Aortic smooth muscle cell (primary cell): Measurements from ENCODE around the gene SLC39A2. TPM values are rescaled to one million over a fixed set of nuclear protein-coding genes. Genes with fewer than 3 reads are reported as not detected.

ENCODE experiments used
- total RNA-seq: library from RNA; depleted of rRNA; stranded (reverse); fragments of >200 nt; gene quantifications from 2 replicates; pipeline ENCODE4 v1.2.3, GENCODE V29; 2014

The SLC39A2 gene
- total RNA-seq = not detected in 2 replicates

DNA sequence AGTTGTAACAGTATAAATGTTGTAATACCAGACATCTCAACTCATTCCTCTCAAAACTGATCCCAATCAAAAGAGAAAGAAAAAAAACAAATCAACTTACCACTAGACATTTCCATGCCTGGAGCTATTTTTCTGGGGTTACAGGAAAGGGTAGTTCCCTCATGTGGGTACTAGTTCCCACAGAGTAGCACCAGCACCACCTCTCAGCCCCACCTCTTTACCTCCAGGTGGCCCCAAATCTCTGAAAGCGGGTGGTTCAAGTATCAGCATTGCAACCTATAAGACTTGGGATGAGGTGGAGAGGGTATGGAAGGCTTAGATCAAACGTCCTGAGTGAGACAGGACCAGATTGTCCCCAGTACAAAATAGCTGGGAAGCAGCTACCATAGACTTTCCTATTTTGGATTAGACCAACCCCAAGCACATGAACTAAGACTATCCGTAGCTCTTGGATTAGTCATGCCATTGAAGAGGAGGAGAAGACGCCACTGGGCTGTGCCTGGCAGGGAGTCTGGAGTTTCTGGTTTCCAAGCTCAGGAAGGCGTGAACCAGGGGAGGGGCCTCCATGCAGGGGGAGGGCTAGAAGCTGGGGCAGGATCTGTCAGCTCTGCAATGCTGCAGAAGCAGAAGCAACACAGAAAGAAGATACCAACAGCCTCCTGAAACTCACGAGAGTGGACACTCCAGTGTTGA lies at the start of gene SLC39A2:
Gene SLC39A2, plus strand, starts transcription at position 620 of the 693 bp plus-strand sequence. CDS start 154 bp downstream, outside the sequence.

GRCh38 chr14:20954736-20955537 lies 44.2 kb upstream of the SLC39A2 start, which contains the start of gene RNASE2:
Gene RNASE2, plus strand, starts transcription at chr14:20955487. Its CDS starts 285 bp downstream, at chr14:20955772.

DNA sequence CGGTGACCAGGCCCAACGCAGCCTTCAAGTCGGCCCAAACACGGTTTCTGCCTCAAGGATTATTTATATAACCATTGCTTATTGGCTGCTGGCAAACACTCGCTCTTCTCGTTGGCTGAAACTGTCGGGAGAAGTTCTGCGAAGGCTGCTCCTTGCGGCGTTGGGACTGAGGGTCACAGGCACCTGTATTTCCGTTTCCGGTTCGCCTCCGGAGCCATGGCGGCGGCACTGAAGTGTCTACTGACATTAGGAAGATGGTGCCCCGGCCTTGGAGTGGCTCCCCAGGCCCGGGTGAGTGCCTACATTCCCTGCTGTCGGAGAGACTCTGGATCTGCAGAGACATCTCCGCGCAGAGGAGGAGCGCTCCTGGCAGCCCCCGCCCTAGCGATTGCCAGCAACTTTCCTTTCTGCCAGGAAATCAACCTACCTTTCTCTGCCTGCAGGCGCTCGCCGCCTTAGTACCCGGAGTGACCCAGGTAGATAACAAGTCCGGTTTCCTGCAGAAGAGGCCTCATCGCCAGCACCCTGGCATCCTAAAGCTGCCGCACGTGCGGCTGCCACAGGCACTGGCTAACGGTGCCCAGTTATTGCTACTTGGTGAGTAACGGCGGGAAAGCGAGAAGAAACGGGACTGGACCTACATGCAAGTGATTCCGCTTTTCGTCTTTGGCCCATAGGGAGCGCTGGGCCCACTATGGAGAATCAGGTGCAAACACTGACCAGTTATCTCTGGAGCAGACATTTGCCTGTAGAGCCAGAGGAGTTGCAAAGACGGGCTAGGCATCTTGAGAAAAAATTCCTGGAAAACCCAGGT lies 9.1 kb upstream of the SLC39A2 start, which contains the start of gene METTL17:
Gene METTL17, plus strand, starts transcription at position 194 of the 814 bp plus-strand sequence. Its CDS starts 23 bp downstream, at position 217.

DNA sequence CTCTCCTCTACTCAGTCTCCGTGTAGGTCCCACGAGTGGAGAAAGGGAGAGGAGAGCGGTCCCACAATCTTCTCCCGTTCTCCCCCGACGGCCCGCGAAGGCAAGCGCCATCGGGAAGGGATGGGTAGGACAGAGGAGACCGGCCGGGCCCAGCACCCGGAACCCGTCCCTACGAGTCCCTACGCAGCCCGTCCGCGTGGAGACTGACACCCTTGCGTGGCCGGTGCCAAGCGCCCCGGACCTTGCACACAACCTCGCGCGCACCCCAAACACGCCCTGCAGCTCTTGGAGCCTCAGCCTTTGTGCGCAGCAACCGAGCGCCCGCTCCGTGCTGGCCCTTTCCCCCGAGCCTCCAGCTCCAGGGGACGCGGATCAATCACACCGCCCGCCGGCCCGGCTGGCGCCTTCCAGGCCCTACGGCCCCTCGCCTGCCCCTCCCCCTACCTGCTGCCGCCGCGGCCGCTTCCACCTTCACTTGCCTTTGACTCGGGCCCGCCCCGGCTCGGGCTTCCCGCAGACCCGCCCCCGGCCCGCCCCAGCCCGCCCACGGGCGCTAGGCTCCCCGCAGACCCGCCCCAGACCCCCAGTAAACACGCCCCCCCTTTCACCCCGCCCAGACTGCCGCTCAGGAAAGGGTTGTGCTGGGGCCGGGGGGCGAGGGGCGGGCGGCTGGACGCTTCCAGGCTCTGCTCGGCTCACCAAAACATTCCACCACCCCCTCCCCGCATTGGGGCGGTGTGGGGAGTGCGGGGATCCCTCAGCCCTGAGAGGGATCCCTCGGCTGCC lies 25.7 kb downstream of the SLC39A2 start, which contains the start of gene NDRG2:
Gene NDRG2, minus strand, starts transcription at position 477 of the 786 bp plus-strand sequence. CDS start 1,746 bp downstream, outside the sequence.

DNA sequence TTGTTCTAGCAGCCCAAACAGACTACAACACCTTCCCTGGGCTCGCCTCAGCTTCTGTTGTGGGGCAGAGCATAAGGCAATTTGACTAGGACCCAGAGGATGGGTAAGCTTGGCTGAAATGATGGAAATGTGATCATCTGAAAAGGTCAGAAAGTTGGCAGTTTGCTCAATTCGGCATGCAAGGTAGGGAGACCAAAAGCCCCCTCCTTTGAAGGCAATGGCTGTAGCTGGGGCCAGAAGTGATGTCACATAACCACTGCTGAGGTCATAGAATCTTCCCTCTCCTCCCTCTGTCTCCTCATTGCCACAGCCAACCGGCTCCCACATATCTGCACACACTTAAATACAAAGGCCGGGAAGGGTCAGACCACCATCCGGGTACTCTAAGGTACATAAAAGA lies 30.8 kb downstream of the SLC39A2 start, which contains the start of gene TPPP2:
Gene TPPP2, plus strand, starts transcription at position 301 of the 400 bp plus-strand sequence. CDS start 365 bp downstream, outside the sequence.

DNA sequence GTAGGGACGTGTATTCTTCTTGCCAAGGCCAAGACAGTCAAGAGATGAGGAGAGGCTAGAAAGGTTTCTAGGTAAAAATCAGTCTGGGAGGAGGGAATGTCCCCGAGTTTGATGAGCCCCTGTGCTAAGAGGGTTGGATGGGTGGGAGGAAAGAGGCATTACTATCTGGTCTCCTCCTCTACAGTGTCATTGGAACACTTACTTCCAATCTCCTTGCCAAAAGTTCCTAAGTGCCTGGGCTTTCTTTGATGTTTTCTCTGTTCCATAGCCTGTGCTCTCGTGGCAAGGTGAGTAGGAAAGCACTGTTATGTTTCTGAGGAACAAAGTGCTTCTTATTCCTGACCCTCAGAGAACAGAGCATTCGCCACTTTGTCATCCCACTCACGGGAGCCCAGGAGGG lies 35.6 kb downstream of the SLC39A2 start, which contains the start of gene RNASE13:
Gene RNASE13, minus strand, starts transcription at position 101 of the 400 bp plus-strand sequence. CDS start 519 bp downstream, outside the sequence.

DNA sequence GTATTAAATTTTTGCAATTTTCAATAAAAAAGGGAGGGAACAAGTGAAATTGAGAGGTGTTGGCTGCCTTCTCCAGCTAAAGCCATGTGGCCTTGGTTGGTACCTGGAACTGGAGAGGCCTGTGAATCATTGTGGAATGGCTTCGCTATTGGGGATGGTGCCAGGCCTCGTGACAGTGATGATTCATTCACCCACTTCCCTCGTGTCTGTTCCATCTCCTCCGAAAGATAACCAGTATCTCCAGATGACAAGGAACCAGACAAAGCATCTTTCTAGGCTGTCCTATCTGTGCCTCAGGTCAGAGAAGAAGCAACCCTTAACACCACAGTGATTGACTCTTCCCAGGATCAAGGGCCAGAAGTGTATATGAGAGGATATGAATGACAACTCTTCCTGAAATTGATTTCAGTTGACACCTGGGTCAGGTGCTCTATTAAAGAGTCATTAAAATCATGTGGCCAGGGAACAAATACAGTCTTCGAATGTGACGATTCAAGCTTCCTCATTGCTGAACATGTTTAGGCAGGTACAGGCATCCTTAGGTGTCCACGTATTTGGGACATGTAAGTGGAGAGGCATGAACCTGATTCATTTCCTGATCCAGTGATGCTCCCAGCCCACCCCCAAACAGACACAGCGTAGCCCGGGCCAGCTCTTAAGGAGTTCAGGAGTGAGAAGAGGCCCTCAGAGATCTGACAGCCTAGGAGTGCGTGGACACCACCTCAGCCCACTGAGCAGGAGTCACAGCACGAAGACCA lies 42.8 kb downstream of the SLC39A2 start, which contains the start of gene RNASE7:
Gene RNASE7, plus strand, starts transcription at position 687 of the 758 bp plus-strand sequence. CDS start 631 bp downstream, outside the sequence.

Other genes with a start within 250 kb of the SLC39A2 start
- gene EDDM3B, start 230.9 kb upstream of the SLC39A2 start, total RNA-seq = not detected in 2 replicates
- not detected in 2 replicates for gene RNASE6, start 218.0 kb upstream of the SLC39A2 start, total RNA-seq
- 3.6 and 7.1 TPM in 2 replicates for gene RNASE1, start 196.4 kb upstream of the SLC39A2 start, total RNA-seq
- gene RNASE3, start 107.9 kb upstream of the SLC39A2 start, total RNA-seq = not detected in 2 replicates
- not detected in 2 replicates for gene RNASE2, start 43.8 kb upstream of the SLC39A2 start, total RNA-seq
- gene METTL17, start 9.3 kb upstream of the SLC39A2 start, total RNA-seq = 23.1 and 23.2 TPM in 2 replicates
- gene NDRG2, start 25.8 kb downstream of the SLC39A2 start, total RNA-seq = 0.12 and 0.40 TPM in 2 replicates
- gene TPPP2, start 30.9 kb downstream of the SLC39A2 start, total RNA-seq = not detected in 2 replicates
- gene RNASE13, start 35.5 kb downstream of the SLC39A2 start, total RNA-seq = not detected in 2 replicates
- gene RNASE7, start 43.1 kb downstream of the SLC39A2 start, total RNA-seq = not detected in 2 replicates
- not detected in 2 replicates for gene RNASE8, start 58.5 kb downstream of the SLC39A2 start, total RNA-seq
- 32.0 and 33.3 TPM in 2 replicates for gene ARHGEF40, start 71.0 kb downstream of the SLC39A2 start, total RNA-seq
- gene ZNF219, start 99.4 kb downstream of the SLC39A2 start, total RNA-seq = 3.5 and 4.2 TPM in 2 replicates
- 0.12 and 0.26 TPM in 2 replicates for gene TMEM253, start 101.8 kb downstream of the SLC39A2 start, total RNA-seq
- not detected in 2 replicates for gene OR5AU1, start 156.8 kb downstream of the SLC39A2 start, total RNA-seq